ENCODE results near the gene MICAL3. TPM values are rescaled to one million over a fixed set of nuclear protein-coding genes. Genes with fewer than 3 reads are reported as not detected.

The MICAL3 gene
- total RNA-seq, 6 experiments from 2014 or later, result 31.5 to 61.8 (median 48.2) TPM

- intact Hi-C loops (cut with DNase I), result no loop called here
- Histone ChIP-seq H3K4me1 (peaks cover 0 to 23% (median 7%) of the 10 kb centered on the region in 4 donors), H3K4me3 (no peak overlapping the region), H3K27me3 (no peaks in the 10 kb centered on the region), H3K9me3 (no peaks in the 10 kb centered on the region), H3K27ac (peak overlapping the region in 1 of 3 donors; percentile 57), H3K36me3 (peaks cover 0 to 35% (median 18%) of the 10 kb centered on the region in 4 donors)
- 66% methylated on average over 7 of the region's 18 CpGs for WGBS (ENCODE audit: insufficient coverage, low coverage, low lambda C conversion rate, missing lambda C conversion rate)
- DNase-seq (no peak), ATAC-seq (no peak)
- TF ChIP-seq POLR2A (IDR thresholded peaks at IDR 0.05), result no peak
- TF ChIP-seq CTCF (IDR thresholded peaks at IDR 0.05), result no peak
Observed at GRCh38 chr22:17807578-17808410, 216.6 kb downstream of the MICAL3 start.

- Histone ChIP-seq H3K4me3 (no peak overlapping the region), H3K4me1 (peaks cover 0 to 23% (median 7%) of the 10 kb centered on the region in 4 donors), H3K9me3 (no peaks in the 10 kb centered on the region), H3K27ac (peak overlapping the region in 2 of 3 donors; percentile 57 to 73), H3K27me3 (no peaks in the 10 kb centered on the region), H3K36me3 (peaks cover 0 to 35% (median 15%) of the 10 kb centered on the region in 4 donors)
- 85% methylated on average over 8 of the region's 10 CpGs for WGBS (ENCODE audit: insufficient coverage, low coverage, low lambda C conversion rate, missing lambda C conversion rate)
- intact Hi-C loops (cut with DNase I), result no loop called here
- DNase-seq (no peak), ATAC-seq (peak in 3 of 4 donors; percentile 2 to 7 (median 2))
- TF ChIP-seq CTCF (IDR thresholded peaks at IDR 0.05) (no peak), POLR2A (IDR thresholded peaks at IDR 0.05) (no peak)
Observed at GRCh38 chr22:17807086-17807485, 217.3 kb downstream of the MICAL3 start.

GRCh38 chr22:17806437-17806836 is 217.9 kb downstream of the MICAL3 start:
- Histone ChIP-seq H3K36me3 (peaks cover 0 to 34% (median 12%) of the 10 kb centered on the region in 4 donors), H3K27me3 (no peaks in the 10 kb centered on the region), H3K9me3 (no peaks in the 10 kb centered on the region), H3K27ac (peak overlapping the region in 2 of 3 donors; percentile 66 to 73), H3K4me1 (peaks cover 0 to 23% (median 9%) of the 10 kb centered on the region in 4 donors), H3K4me3 (no peak overlapping the region)
- ATAC-seq (peak; percentile 66 to 81 (median 76)), DNase-seq (peak; percentile 83 to 86 (median 85))
- WGBS (ENCODE audit: insufficient coverage, low coverage, low lambda C conversion rate, missing lambda C conversion rate), result 38% methylated on average over 2 of the region's 2 CpGs
- TF ChIP-seq POLR2A (IDR thresholded peaks at IDR 0.05) (no peak), CTCF (IDR thresholded peaks at IDR 0.05) (no peak)
- intact Hi-C loops (cut with DNase I), result no loop called here

GRCh38 chr22:17804331-17805080 is 219.9 kb downstream of the MICAL3 start:
- Histone ChIP-seq H3K4me3 (no peak overlapping the region), H3K4me1 (peaks cover 0 to 33% (median 14%) of the 10 kb centered on the region in 4 donors), H3K9me3 (no peaks in the 10 kb centered on the region), H3K36me3 (peaks cover 0 to 18% (median 7%) of the 10 kb centered on the region in 4 donors), H3K27me3 (no peaks in the 10 kb centered on the region), H3K27ac (no peak overlapping the region)
- ATAC-seq (no peak), DNase-seq (no peak)
- WGBS (ENCODE audit: insufficient coverage, low coverage, low lambda C conversion rate, missing lambda C conversion rate), result 77% methylated on average over 5 of the region's 22 CpGs
- intact Hi-C loops (cut with DNase I), result no loop called here
- TF ChIP-seq CTCF (IDR thresholded peaks at IDR 0.05) (no peak), POLR2A (IDR thresholded peaks at IDR 0.05) (no peak)
